D721Med (cell line): ENCODE results near the gene DDX10.
"Not testable (repeated sequence)": the region's sequence is repeated elsewhere in the genome, so short reads cannot be mapped to it uniquely, and the experiment has no call there.

Experiments used
- DNase-seq: peaks from one replicate; pipeline ENCODE4 v3.0.0; 2011; ENCODE audit warnings: low spot score; ENCODE audit not compliant: insufficient read length
- FAIRE-seq: peaks from 2 replicates; lab custom pipeline; 2011; peaks lifted over from hg19 to GRCh38; lab: Jason Lieb, UNC
- CTCF ChIP-seq: IDR thresholded peaks from 2 replicates; pipeline ENCODE4 v1.5.1; 2012; ENCODE audit warnings: mild to moderate bottlenecking, control low read depth; ENCODE audit not compliant: insufficient read depth; ENCODE audit errors: missing control alignments

The DDX10 gene

DNA sequence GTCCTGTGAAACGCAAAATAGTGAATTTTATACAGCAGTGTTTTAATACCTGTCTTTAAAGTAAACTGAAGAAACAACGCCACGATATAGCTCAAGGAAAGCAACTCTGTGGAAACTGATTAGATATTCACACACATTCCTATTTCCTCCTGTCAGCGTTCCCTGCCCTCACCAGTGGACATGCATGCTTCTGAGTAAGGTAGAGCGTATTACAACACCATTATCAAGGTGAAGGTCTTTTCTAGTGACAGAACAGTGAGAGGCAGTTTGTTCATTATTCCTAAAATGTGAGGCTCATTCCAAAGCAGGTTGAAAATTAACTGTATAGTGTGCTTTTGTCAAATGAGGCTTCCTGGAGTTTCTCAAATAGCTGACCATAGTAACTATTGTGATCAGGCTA lies 153.1 kb downstream of the DDX10 start:
- DNase-seq (no peak), FAIRE-seq (no peak)
- TF ChIP-seq CTCF, result no peak

DNA sequence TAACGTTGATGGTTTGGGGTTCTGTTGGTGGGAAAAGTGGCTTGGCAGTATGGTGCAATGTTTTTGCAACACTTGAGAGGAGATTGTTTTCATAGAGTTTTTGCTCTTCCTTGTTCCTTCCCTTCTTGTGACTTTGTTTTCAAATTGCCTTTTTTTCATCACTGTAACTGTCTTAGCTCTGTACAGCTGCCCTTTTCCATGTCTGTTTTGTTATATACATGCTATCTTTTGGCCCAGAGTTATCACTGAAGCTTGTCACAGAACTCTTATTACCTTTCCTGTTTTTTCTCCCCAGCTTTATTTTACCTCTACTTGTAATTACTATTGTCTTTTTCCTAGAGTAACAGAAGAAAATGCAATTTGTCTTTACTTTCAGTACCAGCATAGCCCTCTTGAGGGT lies 154.1 kb downstream of the DDX10 start:
- TF ChIP-seq CTCF, result no peak
- FAIRE-seq (no peak), DNase-seq (no peak)

GRCh38 chr11:108819957-108820356 lies 155.1 kb downstream of the DDX10 start:
- DNase-seq (no peak), FAIRE-seq (no peak)
- TF ChIP-seq CTCF, result no peak

- DNase-seq, FAIRE-seq: not testable (repeated sequence)
Measured at GRCh38 chr11:108823960-108824359, 159.1 kb downstream of the DDX10 start.

GRCh38 chr11:108824545-108824944 lies 159.7 kb downstream of the DDX10 start:
- DNase-seq, result no peak
- no peak for FAIRE-seq
- TF ChIP-seq CTCF, result no peak

DNA sequence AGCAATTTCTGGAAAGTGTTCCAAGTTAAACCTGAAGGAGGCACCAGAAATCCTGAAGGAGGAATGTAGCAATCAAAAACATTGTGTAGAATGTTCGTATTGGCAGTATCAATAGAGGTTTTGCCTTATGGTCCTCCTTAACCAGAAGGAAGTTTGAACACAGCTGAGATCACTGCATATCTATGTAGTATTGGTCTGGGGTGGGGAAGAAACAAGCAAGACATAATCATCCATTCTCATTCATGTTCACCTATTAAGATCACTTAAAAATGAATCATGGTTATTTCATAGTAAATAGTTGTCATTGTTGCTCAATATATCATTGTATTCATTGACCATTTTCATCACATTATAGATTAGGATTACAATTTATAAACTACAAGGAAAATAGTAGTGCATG lies 160.5 kb downstream of the DDX10 start:
- TF ChIP-seq CTCF, result no peak
- FAIRE-seq (no peak), DNase-seq (no peak)

DNA sequence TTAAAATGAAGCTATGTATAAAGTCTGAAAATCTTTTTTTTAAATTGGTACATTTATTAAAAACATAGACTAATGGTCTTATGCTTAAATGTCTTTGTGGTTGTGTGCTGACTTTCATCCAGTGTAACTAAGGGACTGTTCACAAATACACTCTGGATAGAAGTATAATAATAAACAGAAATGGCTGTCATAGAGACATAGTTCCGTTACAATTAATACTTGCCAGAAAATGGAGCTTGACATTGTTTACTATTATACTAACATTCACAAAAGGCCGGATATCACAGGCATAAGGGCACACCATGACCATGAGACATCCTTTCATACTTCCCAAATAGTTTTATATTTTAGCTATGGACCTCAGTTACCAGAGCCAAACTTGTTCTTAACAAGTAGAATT lies 161.3 kb downstream of the DDX10 start:
- no peak for FAIRE-seq
- no peak for TF ChIP-seq CTCF

DNA sequence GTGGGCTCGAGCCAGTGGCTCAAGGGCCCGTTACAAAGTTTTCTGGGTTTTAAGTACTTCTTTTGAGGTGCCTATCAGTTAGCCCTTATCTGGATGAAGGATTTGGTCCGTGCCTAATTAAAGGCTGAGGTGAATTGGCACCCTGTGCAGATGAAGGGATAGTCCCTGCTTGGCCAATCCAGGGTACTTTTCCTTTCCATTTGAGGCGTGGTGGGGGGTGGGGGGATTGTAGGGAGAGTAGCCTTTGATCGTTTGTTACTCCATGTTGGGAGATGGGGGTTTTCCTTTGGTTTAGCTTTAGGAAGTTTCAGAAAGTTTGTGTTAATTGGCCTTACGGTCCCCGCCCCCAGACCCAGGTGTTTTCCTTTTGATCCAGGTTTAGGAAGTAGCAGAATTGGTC lies 170.8 kb downstream of the DDX10 start:
- no peak for DNase-seq
- no peak for TF ChIP-seq CTCF
- no peak for FAIRE-seq

More for the DNA sequence above, 161.3 kb downstream of the DDX10 start:
- DNase-seq, result no peak
